Neural crest cell (in vitro differentiated cells): ENCODE data around the gene ABCA3. TPM values are rescaled to one million over a fixed set of nuclear protein-coding genes. Genes with fewer than 3 reads are reported as not detected.
A peak's percentile ranks its signal among the peaks of the same experiment; 100 is the strongest.

ENCODE experiments used
- DNase-seq: peaks from one replicate; pipeline ENCODE4 v3.0.0; 2021; ENCODE audit warnings: low read depth, mixed read lengths, low spot score
- H3K27ac Mint-ChIP-seq: one replicate; pipeline ENCODE4 v1.8.0; 2021; ENCODE audit warnings: mild to moderate bottlenecking, mixed read lengths; ENCODE audit not compliant: unreplicated experiment
- H3K27me3 Mint-ChIP-seq: 2 replicates; pipeline ENCODE4 v1.8.0; 2021; ENCODE audit warnings: low read depth, mild to moderate bottlenecking, mixed read lengths
- H3K36me3 Mint-ChIP-seq: 2 replicates; pipeline ENCODE4 v1.8.0; 2021; ENCODE audit warnings: low read depth, mild to moderate bottlenecking, mixed read lengths
- H3K4me1 Mint-ChIP-seq: 2 replicates; pipeline ENCODE4 v1.8.0; 2021; ENCODE audit warnings: mixed read lengths
- H3K4me3 Mint-ChIP-seq: one replicate; pipeline ENCODE4 v1.8.0; 2021; ENCODE audit warnings: mild to moderate bottlenecking, mixed read lengths
- H3K9me3 Mint-ChIP-seq: 2 replicates; pipeline ENCODE4 v1.8.0; 2021; ENCODE audit warnings: mixed read lengths
- total RNA-seq: library from RNA; stranded (reverse); gene quantifications from 2 replicates; pipeline ENCODE4 v1.2.1, GENCODE V29; 2021
- TF ChIP-seq, protein P1 (sequence below): fragments of 200-600 bp; sonication (generic); conservative IDR thresholded peaks from 2 replicates; pipeline ENCODE4 v1.5.0; 2021; ENCODE audit warnings: antibody characterized with exemption, mild to moderate bottlenecking

ABCA3 gene
- total RNA-seq, 1 donor from 2014 or later = 19.6 TPM

GRCh38 chr16:2285731-2286191 lies 54.8 kb downstream of the ABCA3 start:
- H3K9me3 Mint-ChIP-seq = no peaks in the 10 kb centered on the region
- H3K36me3 Mint-ChIP-seq = no peaks in the 10 kb centered on the region
- TF ChIP-seq, protein P1, sequence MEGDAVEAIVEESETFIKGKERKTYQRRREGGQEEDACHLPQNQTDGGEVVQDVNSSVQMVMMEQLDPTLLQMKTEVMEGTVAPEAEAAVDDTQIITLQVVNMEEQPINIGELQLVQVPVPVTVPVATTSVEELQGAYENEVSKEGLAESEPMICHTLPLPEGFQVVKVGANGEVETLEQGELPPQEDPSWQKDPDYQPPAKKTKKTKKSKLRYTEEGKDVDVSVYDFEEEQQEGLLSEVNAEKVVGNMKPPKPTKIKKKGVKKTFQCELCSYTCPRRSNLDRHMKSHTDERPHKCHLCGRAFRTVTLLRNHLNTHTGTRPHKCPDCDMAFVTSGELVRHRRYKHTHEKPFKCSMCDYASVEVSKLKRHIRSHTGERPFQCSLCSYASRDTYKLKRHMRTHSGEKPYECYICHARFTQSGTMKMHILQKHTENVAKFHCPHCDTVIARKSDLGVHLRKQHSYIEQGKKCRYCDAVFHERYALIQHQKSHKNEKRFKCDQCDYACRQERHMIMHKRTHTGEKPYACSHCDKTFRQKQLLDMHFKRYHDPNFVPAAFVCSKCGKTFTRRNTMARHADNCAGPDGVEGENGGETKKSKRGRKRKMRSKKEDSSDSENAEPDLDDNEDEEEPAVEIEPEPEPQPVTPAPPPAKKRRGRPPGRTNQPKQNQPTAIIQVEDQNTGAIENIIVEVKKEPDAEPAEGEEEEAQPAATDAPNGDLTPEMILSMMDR = no peak
- no peak for DNase-seq
- H3K4me3 Mint-ChIP-seq = no peak overlapping the region
- no peaks in the 10 kb centered on the region for H3K27me3 Mint-ChIP-seq
- H3K27ac Mint-ChIP-seq = no peak overlapping the region
- H3K4me1 Mint-ChIP-seq = no peaks in the 10 kb centered on the region

- H3K27me3 Mint-ChIP-seq = no peaks in the 10 kb centered on the region
- no peaks in the 10 kb centered on the region for H3K4me1 Mint-ChIP-seq
- no peak overlapping the region for H3K4me3 Mint-ChIP-seq
- H3K27ac Mint-ChIP-seq = no peak overlapping the region
- TF ChIP-seq, protein P1 = no peak
- H3K9me3 Mint-ChIP-seq = no peaks in the 10 kb centered on the region
- no peak for DNase-seq
- H3K36me3 Mint-ChIP-seq = no peaks in the 10 kb centered on the region
Measured at GRCh38 chr16:2284797-2285576, 55.5 kb downstream of the ABCA3 start.

GRCh38 chr16:2284001-2284770 lies 56.3 kb downstream of the ABCA3 start:
- Mint-ChIP-seq H3K27me3 (no peaks in the 10 kb centered on the region), H3K4me3 (no peak overlapping the region), H3K4me1 (no peaks in the 10 kb centered on the region), H3K9me3 (no peaks in the 10 kb centered on the region), H3K36me3 (no peaks in the 10 kb centered on the region), H3K27ac (peak overlapping the region; percentile 68)
- TF ChIP-seq, protein P1 = no peak
- no peak for DNase-seq

DNA sequence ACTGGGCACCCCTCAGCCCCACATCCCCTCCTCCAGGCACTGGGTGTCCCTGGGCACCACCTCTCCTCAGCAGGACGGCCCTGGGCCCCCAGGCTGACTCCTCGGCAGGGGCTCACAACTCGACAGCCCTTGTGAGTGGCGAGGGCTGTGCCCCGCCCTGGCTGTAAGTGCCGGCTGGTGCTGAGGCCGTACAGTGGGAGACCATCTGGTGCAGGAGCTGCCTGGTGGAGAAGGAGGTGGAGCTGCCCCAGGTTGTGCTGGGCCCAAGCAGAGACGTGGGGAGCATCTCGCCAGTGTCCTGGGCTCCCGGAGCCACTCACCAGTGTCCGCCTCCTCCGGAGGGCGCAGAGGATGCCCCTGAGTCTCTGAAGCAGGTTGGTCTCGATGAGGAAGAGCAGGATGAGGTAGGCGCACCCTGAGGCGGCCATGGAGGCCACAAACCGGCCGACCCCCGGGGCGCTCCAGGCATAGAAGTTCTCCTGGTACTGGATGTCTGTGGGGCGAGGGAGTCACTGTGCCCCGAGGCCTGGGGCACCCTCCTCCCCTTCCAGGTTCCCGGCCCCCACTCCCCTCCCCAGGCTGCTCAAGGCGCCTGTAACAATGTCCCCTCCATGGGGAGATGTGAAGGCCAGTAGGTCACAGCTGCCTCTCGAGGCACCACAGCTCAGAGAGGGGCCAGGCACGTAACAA lies 57.5 kb downstream of the ABCA3 start:
- Mint-ChIP-seq H3K36me3 (no peaks in the 10 kb centered on the region), H3K4me3 (no peak overlapping the region), H3K27me3 (no peaks in the 10 kb centered on the region), H3K27ac (no peak overlapping the region), H3K4me1 (no peaks in the 10 kb centered on the region), H3K9me3 (no peaks in the 10 kb centered on the region)
- TF ChIP-seq, protein P1 = no peak
- no peak for DNase-seq

- TF ChIP-seq, protein P1 = no peak
- no peaks in the 10 kb centered on the region for H3K4me1 Mint-ChIP-seq
- no peaks in the 10 kb centered on the region for H3K9me3 Mint-ChIP-seq
- no peaks in the 10 kb centered on the region for H3K27me3 Mint-ChIP-seq
- no peak overlapping the region for H3K27ac Mint-ChIP-seq
- no peaks in the 10 kb centered on the region for H3K36me3 Mint-ChIP-seq
- no peak for DNase-seq
- no peak overlapping the region for H3K4me3 Mint-ChIP-seq
Measured at GRCh38 chr16:2282262-2282661, 58.3 kb downstream of the ABCA3 start.
